Subcutaneous abdominal adipose tissue (tissue), 5 donors: ENCODE results near the gene ANO5.

Source experiments
- H3K27ac ChIP-seq: one replicate; pipeline ENCODE4 v1.7.0; 2013; ENCODE audit warnings: low read depth, mild to moderate bottlenecking, inconsistent platforms, low read length, moderate library complexity
- H3K27me3 ChIP-seq, 5 donors: one replicate each; pipeline ENCODE4 v1.7.0; 2013; ENCODE audit warnings: low read length in 5 of 5, inconsistent platforms in 1 of 5; ENCODE audit not compliant: control insufficient read depth in 5 of 5, insufficient read depth in 4 of 5
- H3K36me3 ChIP-seq, 5 donors: one replicate each; pipeline ENCODE4 v1.7.0; 2013; ENCODE audit warnings: low read length in 5 of 5; ENCODE audit not compliant: control insufficient read depth in 5 of 5, insufficient read depth in 5 of 5
- H3K4me1 ChIP-seq, 5 donors: one replicate each; pipeline ENCODE4 v1.7.0; 2013; ENCODE audit warnings: low read length in 5 of 5, mild to moderate bottlenecking in 3 of 5, moderate library complexity in 1 of 5; ENCODE audit not compliant: control insufficient read depth in 5 of 5, insufficient read depth in 5 of 5
- H3K4me3 ChIP-seq, 5 donors: one replicate each; pipeline ENCODE4 v1.7.0; 2013; ENCODE audit warnings: low read length in 5 of 5, low read depth in 1 of 5
- H3K9ac ChIP-seq, 5 donors: one replicate each; pipeline ENCODE4 v1.7.0; 2013; ENCODE audit warnings: low read length in 5 of 5, mild to moderate bottlenecking in 4 of 5, moderate library complexity in 3 of 5
- H3K9me3 ChIP-seq, 5 donors: one replicate each; pipeline ENCODE4 v1.7.0; 2013; ENCODE audit warnings: low read length in 5 of 5; ENCODE audit not compliant: control insufficient read depth in 5 of 5
- donor health status: healthy.
- donor health status: healthy.
- donor health status: healthy.
- donor health status: healthy.
- donor health status: healthy.

Gene ANO5

GRCh38 chr11:22197139-22198005 is 4.5 kb downstream of the ANO5 start:
- Histone ChIP-seq H3K36me3 (no peaks in the 10 kb centered on the region), H3K27ac (no peak overlapping the region), H3K4me3 (no peak overlapping the region), H3K4me1 (peaks cover 0 to 21% (median 19%) of the 10 kb centered on the region in 5 donors), H3K9ac (no peak overlapping the region), H3K9me3 (no peaks in the 10 kb centered on the region), H3K27me3 (no peaks in the 10 kb centered on the region)

GRCh38 chr11:22199243-22199642 is 6.4 kb downstream of the ANO5 start:
- Histone ChIP-seq H3K4me1 (peaks cover 0 to 3% (median under 1%) of the 10 kb centered on the region in 5 donors), H3K36me3 (no peaks in the 10 kb centered on the region), H3K27ac (no peak overlapping the region), H3K9me3 (no peaks in the 10 kb centered on the region), H3K9ac (no peak overlapping the region), H3K27me3 (no peaks in the 10 kb centered on the region), H3K4me3 (no peak overlapping the region)

GRCh38 chr11:22203281-22203680 is 10.4 kb downstream of the ANO5 start:
- H3K36me3 ChIP-seq: no peaks in the 10 kb centered on the region
- H3K4me1 ChIP-seq: no peaks in the 10 kb centered on the region
- no peaks in the 10 kb centered on the region for H3K9me3 ChIP-seq
- no peak overlapping the region for H3K27ac ChIP-seq
- H3K27me3 ChIP-seq: no peaks in the 10 kb centered on the region
- no peak overlapping the region for H3K9ac ChIP-seq
- no peak overlapping the region for H3K4me3 ChIP-seq

- no peak overlapping the region for H3K27ac ChIP-seq
- no peaks in the 10 kb centered on the region for H3K4me1 ChIP-seq
- no peaks in the 10 kb centered on the region for H3K36me3 ChIP-seq
- no peak overlapping the region for H3K9ac ChIP-seq
- H3K4me3 ChIP-seq: no peak overlapping the region
- H3K9me3 ChIP-seq: no peaks in the 10 kb centered on the region
- H3K27me3 ChIP-seq: no peaks in the 10 kb centered on the region
These were observed 14.3 kb downstream of the ANO5 start for GRCh38 chr11:22207162-22207561.

- no peaks in the 10 kb centered on the region for H3K9me3 ChIP-seq
- no peaks in the 10 kb centered on the region for H3K27me3 ChIP-seq
- H3K9ac ChIP-seq: no peak overlapping the region
- no peak overlapping the region for H3K4me3 ChIP-seq
- H3K36me3 ChIP-seq: no peaks in the 10 kb centered on the region
- no peaks in the 10 kb centered on the region for H3K4me1 ChIP-seq
- no peak overlapping the region for H3K27ac ChIP-seq
These were observed 15.4 kb downstream of the ANO5 start for GRCh38 chr11:22208151-22208858.

- no peaks in the 10 kb centered on the region for H3K9me3 ChIP-seq
- no peaks in the 10 kb centered on the region for H3K4me1 ChIP-seq
- no peak overlapping the region for H3K27ac ChIP-seq
- H3K27me3 ChIP-seq: no peaks in the 10 kb centered on the region
- H3K36me3 ChIP-seq: no peaks in the 10 kb centered on the region
- no peak overlapping the region for H3K4me3 ChIP-seq
- no peak overlapping the region for H3K9ac ChIP-seq
These were observed 24.1 kb downstream of the ANO5 start for GRCh38 chr11:22216940-22217339.

- peaks cover 0 to 5% (median 0%) of the 10 kb centered on the region in 5 donors for H3K4me1 ChIP-seq
- H3K4me3 ChIP-seq: no peak overlapping the region
- no peaks in the 10 kb centered on the region for H3K9me3 ChIP-seq
- no peak overlapping the region for H3K9ac ChIP-seq
- no peak overlapping the region for H3K27ac ChIP-seq
- H3K27me3 ChIP-seq: no peaks in the 10 kb centered on the region
- no peaks in the 10 kb centered on the region for H3K36me3 ChIP-seq
These were observed 28.3 kb downstream of the ANO5 start for GRCh38 chr11:22221143-22221542.

GRCh38 chr11:22225190-22225589 is 32.3 kb downstream of the ANO5 start:
- Histone ChIP-seq H3K4me3 (no peak overlapping the region), H3K36me3 (no peaks in the 10 kb centered on the region)

GRCh38 chr11:22234743-22235142 is 41.9 kb downstream of the ANO5 start:
- Histone ChIP-seq H3K27ac (no peak overlapping the region), H3K4me1 (no peaks in the 10 kb centered on the region), H3K9ac (no peak overlapping the region), H3K4me3 (no peak overlapping the region), H3K36me3 (no peaks in the 10 kb centered on the region), H3K27me3 (no peaks in the 10 kb centered on the region), H3K9me3 (no peaks in the 10 kb centered on the region)

More at GRCh38 chr11:22225190-22225589, 32.3 kb downstream of the ANO5 start:
- Histone ChIP-seq H3K27me3 (no peaks in the 10 kb centered on the region), H3K9me3 (no peaks in the 10 kb centered on the region), H3K9ac (no peak overlapping the region), H3K4me1 (peaks cover 0 to 5% (median 0%) of the 10 kb centered on the region in 5 donors), H3K27ac (no peak overlapping the region)

GRCh38 chr11:22244986-22245592 is 52.2 kb downstream of the ANO5 start:
- no peak overlapping the region for H3K27ac ChIP-seq
- peaks cover 0 to 2% (median 0%) of the 10 kb centered on the region in 5 donors for H3K36me3 ChIP-seq
- H3K9me3 ChIP-seq: no peaks in the 10 kb centered on the region
- H3K4me1 ChIP-seq: no peaks in the 10 kb centered on the region
- no peak overlapping the region for H3K4me3 ChIP-seq
- H3K27me3 ChIP-seq: no peaks in the 10 kb centered on the region
- no peak overlapping the region for H3K9ac ChIP-seq
